ENCODE results near the gene FOXI3.

The FOXI3 gene

DNA sequence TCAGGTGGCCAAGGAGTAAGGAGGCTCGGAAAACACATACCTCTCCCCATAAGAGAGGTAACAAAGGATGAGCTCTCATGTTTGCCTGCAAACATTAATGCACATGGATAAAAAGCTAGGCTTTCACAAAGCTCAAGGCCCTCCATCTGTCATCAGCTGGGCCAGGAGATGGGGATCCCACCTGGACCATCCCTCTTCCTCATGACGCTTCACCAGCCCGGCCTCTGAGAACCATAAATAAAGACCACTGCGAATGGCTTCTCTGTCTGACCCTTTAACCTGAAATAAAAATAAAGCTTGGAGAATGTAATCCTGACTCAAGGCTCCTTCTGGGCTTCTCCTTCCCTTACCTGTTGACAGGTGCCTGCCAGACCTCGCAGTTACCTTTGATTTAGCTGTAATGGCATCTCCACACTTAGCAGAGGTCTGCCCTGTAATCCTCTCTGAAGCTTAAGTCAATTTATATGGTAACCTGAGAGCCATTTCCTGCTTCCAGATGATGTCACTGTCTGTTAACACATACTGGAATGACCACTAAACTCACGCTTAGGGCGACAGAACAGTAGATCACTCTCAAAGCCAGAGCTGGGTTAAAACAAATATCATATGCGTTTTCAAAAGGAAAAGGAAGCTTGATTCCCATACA is 29.3 kb upstream of the FOXI3 start:
- FAIRE-seq (no peak), DNase-seq (ENCODE audit: insufficient read length, low spot score) (no peak)
- no peak for TF ChIP-seq CTCF (IDR thresholded peaks at IDR 0.05; ENCODE audit: insufficient read depth, missing control alignments)

- DNase-seq (ENCODE audit: insufficient read length, low spot score), result no peak
- no peak for TF ChIP-seq CTCF (IDR thresholded peaks at IDR 0.05; ENCODE audit: insufficient read depth, missing control alignments)
- FAIRE-seq, result no peak
These were observed 20.3 kb upstream of the FOXI3 start for GRCh38 chr2:88472811-88473210.

DNA sequence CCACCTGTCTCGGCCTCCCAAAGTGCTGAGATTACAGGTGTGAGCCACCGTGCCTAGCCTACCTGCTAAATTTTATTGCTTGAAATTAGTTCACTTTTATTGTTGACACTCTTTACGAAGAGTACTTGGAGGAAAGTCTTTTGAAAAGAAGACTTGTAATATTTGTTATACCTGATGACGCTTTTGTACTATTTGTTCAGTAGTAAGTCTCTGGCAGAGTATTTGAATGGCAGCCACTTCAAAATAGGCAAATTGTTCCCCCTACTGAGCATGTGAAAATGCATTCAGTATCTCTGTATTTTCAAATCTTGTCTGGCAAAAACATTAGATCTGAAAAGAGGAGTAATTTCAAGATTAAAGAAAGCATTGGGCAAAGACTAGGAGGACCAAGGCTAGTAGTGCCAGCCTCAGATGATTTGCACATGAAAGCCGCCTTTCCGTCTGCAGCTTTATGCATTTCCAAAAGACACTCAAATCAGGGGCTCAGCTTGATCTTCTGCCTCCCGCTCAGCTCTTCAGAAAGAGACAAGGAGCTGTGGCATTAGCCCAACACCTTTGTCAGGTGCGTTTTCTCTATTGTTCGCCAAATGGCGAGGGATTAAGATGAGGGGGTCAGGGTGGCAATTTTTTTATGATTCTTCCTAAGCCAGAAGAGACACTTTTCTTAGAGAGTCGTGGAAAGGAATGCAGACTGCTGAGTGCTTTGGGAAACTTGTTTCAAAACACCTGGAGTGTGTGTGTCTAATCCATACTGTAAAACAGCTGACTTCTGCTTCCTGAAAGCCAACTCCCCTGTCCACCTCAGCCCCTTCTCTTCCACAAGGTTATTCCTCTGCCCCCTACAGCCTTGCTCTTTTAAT is 18.8 kb upstream of the FOXI3 start:
- no peak for DNase-seq (ENCODE audit: insufficient read length, low spot score)
- FAIRE-seq, result no peak

GRCh38 chr2:88469202-88470114 is 17.0 kb upstream of the FOXI3 start:
- DNase-seq (ENCODE audit: insufficient read length, low spot score) (no peak), FAIRE-seq (no peak)
- TF ChIP-seq CTCF (IDR thresholded peaks at IDR 0.05; ENCODE audit: insufficient read depth, missing control alignments), result no peak

More for the DNA sequence above, 18.8 kb upstream of the FOXI3 start:
- no peak for TF ChIP-seq CTCF (IDR thresholded peaks at IDR 0.05; ENCODE audit: insufficient read depth, missing control alignments)

- TF ChIP-seq CTCF (IDR thresholded peaks at IDR 0.05; ENCODE audit: insufficient read depth, missing control alignments), result no peak
- FAIRE-seq (no peak), DNase-seq (ENCODE audit: insufficient read length, low spot score) (no peak)
These were observed 11.7 kb upstream of the FOXI3 start for GRCh38 chr2:88464153-88464552.

GRCh38 chr2:88458633-88459032 is 6.1 kb upstream of the FOXI3 start:
- no peak for TF ChIP-seq CTCF (IDR thresholded peaks at IDR 0.05; ENCODE audit: insufficient read depth, missing control alignments)
- DNase-seq (ENCODE audit: insufficient read length, low spot score) (no peak), FAIRE-seq (no peak)
